HL-60 (cell line): Measurements from ENCODE around the gene FGGY.

Experiments
- POLR2AphosphoS5 ChIP-seq: IDR thresholded peaks from 2 replicates; pipeline ENCODE4 v1.6.1; 2012; ENCODE audit warnings: low read depth
- TF ChIP-seq, protein P1 (sequence below): IDR thresholded peaks from one replicate; pipeline ENCODE4 v1.5.1; 2011; ENCODE audit warnings: low read length, control low read depth, inconsistent platforms; ENCODE audit not compliant: insufficient read depth
- TF ChIP-seq, protein P2 (sequence below): IDR thresholded peaks from 2 replicates; pipeline ENCODE4 v1.6.1; 2012; ENCODE audit warnings: low read depth; ENCODE audit not compliant: insufficient replicate concordance

DNA sequence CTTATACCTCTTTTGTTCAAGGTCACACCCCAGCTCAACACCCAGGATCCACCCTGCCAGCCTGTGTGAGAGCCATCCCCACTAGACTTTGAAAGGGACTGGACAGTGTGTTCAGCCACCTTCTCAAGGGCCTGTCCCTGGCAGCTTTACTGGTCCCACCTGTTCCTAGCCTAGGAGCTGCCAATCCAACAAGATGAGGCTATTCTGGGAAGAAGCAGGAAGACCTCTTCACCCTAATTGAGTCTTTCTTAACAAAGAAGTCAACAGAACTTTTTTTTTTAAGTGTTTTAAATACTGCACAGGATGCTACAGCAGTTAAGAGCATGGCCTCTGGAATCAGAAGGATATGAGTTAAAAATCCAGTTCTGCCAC lies 422.1 kb downstream of the FGGY start:
- TF ChIP-seq, protein P1, sequence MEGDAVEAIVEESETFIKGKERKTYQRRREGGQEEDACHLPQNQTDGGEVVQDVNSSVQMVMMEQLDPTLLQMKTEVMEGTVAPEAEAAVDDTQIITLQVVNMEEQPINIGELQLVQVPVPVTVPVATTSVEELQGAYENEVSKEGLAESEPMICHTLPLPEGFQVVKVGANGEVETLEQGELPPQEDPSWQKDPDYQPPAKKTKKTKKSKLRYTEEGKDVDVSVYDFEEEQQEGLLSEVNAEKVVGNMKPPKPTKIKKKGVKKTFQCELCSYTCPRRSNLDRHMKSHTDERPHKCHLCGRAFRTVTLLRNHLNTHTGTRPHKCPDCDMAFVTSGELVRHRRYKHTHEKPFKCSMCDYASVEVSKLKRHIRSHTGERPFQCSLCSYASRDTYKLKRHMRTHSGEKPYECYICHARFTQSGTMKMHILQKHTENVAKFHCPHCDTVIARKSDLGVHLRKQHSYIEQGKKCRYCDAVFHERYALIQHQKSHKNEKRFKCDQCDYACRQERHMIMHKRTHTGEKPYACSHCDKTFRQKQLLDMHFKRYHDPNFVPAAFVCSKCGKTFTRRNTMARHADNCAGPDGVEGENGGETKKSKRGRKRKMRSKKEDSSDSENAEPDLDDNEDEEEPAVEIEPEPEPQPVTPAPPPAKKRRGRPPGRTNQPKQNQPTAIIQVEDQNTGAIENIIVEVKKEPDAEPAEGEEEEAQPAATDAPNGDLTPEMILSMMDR: no peak
- TF ChIP-seq POLR2AphosphoS5: no peak
- TF ChIP-seq, protein P2, sequence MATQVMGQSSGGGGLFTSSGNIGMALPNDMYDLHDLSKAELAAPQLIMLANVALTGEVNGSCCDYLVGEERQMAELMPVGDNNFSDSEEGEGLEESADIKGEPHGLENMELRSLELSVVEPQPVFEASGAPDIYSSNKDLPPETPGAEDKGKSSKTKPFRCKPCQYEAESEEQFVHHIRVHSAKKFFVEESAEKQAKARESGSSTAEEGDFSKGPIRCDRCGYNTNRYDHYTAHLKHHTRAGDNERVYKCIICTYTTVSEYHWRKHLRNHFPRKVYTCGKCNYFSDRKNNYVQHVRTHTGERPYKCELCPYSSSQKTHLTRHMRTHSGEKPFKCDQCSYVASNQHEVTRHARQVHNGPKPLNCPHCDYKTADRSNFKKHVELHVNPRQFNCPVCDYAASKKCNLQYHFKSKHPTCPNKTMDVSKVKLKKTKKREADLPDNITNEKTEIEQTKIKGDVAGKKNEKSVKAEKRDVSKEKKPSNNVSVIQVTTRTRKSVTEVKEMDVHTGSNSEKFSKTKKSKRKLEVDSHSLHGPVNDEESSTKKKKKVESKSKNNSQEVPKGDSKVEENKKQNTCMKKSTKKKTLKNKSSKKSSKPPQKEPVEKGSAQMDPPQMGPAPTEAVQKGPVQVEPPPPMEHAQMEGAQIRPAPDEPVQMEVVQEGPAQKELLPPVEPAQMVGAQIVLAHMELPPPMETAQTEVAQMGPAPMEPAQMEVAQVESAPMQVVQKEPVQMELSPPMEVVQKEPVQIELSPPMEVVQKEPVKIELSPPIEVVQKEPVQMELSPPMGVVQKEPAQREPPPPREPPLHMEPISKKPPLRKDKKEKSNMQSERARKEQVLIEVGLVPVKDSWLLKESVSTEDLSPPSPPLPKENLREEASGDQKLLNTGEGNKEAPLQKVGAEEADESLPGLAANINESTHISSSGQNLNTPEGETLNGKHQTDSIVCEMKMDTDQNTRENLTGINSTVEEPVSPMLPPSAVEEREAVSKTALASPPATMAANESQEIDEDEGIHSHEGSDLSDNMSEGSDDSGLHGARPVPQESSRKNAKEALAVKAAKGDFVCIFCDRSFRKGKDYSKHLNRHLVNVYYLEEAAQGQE: no peak
